HG02840 (cell line): Measurements from ENCODE around the gene CCDC178.
"Not testable (repeated sequence)": the region's sequence is repeated elsewhere in the genome, so short reads cannot be mapped to it uniquely, and the experiment has no call there.

Experiments
- ATAC-seq: cut with Tn5 transposase; IDR thresholded peaks from one replicate; pipeline ENCODE4 v1.9.1; 2021; ENCODE audit warnings: mild to moderate bottlenecking, moderate library complexity, moderate number of reproducible peaks; ENCODE audit not compliant: unreplicated experiment, low FRiP score

CCDC178 gene

GRCh38 chr18:33034212-33034611 is 406.3 kb downstream of the CCDC178 start:
- ATAC-seq, result no peak

GRCh38 chr18:33022370-33022769 is 418.2 kb downstream of the CCDC178 start:
- ATAC-seq, result no peak

DNA sequence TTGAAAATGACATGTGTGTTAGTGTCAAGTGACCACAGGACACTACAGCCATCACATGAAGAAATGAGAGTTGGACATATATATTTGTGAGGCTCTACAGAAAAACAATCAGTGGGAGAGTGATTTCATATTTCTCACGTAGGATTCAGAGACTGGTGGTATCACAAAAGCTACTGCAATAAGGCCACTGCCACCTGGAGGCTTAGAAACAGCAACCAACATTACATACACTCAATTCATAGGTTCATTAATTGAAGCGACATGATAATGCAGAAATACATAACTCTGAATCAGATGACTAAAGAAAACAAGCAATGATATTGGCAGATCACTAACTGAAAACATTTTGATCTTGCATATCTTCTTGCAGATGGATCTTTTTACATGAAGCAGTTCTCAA is 419.6 kb downstream of the CCDC178 start:
- no peak for ATAC-seq

GRCh38 chr18:33014060-33014796 is 426.3 kb downstream of the CCDC178 start:
- no peak for ATAC-seq

DNA sequence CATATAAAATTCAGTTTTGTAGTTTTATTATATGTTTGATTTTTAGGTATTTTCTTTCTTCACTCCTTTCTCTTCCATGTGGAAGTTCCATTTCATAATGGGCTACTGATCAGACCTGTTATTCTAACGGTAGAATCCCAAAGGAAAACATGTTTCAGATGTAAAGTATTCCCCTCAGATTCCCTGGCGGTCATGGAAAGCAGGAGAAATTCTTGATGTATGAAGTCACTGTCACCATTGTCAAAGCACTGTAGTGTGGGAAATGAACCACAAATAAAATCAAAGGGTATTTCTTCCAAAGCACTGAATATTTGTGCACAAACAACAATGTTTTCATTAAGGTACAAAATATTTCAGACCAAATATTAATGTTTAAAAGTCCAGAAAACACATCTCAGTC is 430.4 kb downstream of the CCDC178 start:
- ATAC-seq, result no peak

GRCh38 chr18:32998921-32999320 is 441.6 kb downstream of the CCDC178 start:
- ATAC-seq, result no peak

DNA sequence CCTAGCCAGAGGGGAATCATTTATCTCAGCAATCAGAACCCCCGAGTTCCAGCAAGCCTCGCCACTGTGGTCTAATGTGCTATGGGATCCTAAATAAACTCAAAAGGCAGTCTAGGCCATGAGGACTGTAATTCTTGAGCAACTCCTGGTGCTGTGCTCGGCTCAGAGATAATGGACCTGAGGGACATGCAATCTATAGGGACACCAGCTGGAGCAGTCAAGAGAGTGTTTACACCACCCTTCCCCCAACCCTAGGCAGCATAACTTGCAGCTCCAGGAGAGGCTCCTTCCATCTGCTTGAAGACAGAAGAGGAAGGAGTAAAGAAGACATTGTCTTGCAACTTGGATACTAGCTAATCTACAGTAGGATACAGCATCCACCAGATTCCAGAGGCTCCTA is 442.2 kb downstream of the CCDC178 start:
- no peak for ATAC-seq

GRCh38 chr18:32983721-32984120 is 456.8 kb downstream of the CCDC178 start:
- no peak for ATAC-seq

GRCh38 chr18:32980896-32981295 is 459.6 kb downstream of the CCDC178 start:
- no peak for ATAC-seq

- ATAC-seq, result no peak
Measured at GRCh38 chr18:32975501-32975900, 465.0 kb downstream of the CCDC178 start.

GRCh38 chr18:32975163-32975436 is 465.4 kb downstream of the CCDC178 start:
- no peak for ATAC-seq

DNA sequence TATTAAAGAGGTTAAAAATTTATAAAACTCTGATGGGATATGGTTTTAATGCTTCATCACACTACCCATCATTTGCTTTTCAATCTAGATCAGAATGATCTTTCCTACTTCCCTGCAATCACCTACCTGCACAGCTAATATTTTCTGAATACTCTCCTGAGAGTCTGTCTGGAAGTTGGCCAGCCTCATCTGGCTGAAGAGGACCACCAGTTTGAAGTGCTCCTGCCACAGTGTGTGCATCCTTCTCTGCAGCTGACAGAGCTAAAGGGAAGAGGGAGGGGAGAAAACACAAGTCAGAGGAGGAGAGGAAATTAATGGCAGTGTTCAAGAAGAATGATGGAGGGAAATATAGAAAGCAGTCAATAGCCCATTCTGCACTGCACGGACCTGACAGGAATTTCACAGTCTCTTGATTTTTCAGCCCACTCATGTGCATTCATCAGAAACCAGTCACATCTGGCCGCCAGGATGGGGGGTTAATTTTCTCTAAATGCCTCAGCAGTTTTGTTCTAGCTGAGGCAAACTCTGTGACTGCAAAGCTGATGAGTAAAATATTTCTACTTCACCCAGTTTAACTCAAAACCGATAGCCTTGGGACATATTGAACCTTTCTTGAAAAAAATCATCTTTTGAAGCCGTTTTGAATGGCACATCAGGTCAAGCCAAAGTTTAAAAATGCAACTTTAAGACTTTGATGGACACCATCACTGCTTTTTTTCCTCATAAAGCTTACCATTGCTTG is 465.9 kb downstream of the CCDC178 start:
- peak; percentile 95 for ATAC-seq

DNA sequence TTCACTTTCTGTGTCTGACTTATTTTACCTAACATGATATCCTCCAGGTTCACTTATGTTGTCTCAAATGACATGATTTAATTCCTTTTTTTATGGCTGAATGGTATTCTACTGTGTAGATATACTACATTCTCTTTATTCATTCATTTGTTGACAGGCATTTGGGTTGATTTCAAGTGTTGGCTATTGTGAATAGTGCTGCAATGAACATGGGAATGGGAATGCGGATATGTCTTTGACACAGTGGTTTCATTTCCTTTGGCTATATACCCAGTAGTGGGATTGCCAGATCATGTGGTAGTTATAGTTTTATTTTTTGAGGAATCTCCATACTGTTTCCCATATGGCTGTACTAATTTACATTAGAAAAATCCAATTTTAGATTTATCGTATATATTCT is 472.3 kb downstream of the CCDC178 start:
- no peak for ATAC-seq

DNA sequence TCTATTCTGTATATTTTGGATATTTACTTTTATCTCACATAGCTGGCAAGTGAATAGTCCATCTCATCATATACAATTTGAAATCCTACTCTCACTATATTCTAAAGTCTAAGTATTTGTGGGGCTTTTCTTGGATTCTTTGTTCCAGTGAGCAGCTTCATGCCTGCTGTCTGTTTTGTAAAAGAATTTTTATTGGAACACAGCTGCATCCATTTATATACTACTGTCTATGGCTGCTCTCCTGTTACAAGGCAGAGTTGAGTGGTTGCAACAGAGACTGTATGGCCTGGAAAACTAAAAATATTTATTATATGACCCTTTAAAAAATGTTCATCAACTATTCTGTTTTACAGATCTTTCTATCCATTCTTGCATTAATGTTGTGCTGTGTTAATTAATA is 474.4 kb downstream of the CCDC178 start:
- no peak for ATAC-seq

DNA sequence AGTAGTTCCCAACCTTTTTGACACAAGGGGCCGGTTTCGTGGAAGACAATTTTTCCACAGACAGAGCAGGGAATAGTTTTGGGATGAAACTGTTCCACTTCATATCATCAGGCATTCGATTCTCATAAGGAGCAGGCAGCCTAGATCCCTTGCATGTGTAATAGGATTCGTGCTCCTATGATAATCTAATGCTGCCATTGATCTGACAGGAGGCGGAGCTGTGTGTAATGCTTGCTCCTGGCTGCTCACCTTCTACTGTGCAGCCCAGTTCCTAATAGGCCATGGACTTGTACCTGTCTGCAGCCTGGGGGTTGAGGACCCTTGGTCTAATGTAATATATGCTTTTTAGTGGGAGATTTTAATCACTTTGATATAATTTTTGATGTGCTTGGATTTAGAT is 479.0 kb downstream of the CCDC178 start:
- no peak for ATAC-seq

DNA sequence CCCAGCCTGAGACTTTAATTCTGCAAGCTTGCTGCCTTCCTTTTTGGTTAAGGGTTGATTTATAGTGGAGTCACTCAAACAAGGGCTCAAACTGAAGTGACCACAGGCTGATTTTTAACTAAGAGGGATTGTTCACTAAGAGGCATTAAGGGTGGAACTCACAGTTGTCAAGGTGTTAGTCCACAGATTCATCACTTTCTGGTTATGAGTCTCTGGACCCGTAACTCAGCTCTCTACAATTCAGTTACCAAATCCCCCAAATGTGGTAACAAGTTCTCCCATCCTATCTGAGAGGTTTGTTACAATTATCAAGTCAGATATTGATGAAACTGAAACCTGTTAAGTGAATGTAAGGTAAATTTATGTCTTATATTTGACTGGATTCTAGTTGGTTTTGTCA is 481.8 kb downstream of the CCDC178 start:
- peak; percentile 94 for ATAC-seq

- ATAC-seq, result no peak
Measured at GRCh38 chr18:32956591-32957315, 483.8 kb downstream of the CCDC178 start.

- not testable (repeated sequence) for ATAC-seq
Measured at GRCh38 chr18:32952318-32952717, 488.2 kb downstream of the CCDC178 start.

GRCh38 chr18:32937597-32937996 is 502.9 kb downstream of the CCDC178 start:
- no peak for ATAC-seq

DNA sequence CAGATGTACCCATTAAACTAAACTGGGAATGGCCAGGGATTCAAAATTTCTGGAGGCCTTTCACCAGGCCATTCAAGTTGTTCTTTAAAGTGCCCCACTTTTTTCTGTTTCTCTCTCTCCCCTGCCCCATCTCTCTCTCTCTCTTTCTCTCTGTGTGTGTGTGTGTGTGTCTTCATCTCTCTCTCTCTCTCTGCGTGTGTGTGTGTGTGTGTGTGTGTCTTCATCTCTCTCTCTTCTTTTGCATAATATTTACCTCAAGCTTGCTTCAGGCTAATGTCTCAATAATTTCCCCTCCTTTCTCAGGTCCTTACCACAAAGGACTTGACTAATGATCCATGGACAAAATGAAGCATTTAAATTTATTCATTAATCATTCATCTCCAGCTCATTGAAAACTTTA is 503.5 kb downstream of the CCDC178 start:
- ATAC-seq, result no peak

- ATAC-seq, result no peak
Measured at GRCh38 chr18:32934201-32934600, 506.3 kb downstream of the CCDC178 start.
